GM12875 (cell line): ENCODE measurements around the gene DAB1.
A peak's percentile ranks its signal among the peaks of the same experiment; 100 is the strongest.

Experiments
- H3K4me3 ChIP-seq: one replicate; pipeline ENCODE4 v1.5.1; 2011; ENCODE audit warnings: low read depth, low read length, control low read depth
- CTCF ChIP-seq: IDR thresholded peaks from 2 replicates; pipeline ENCODE4 v1.5.1; 2011; ENCODE audit warnings: low read depth, mild to moderate bottlenecking, control low read depth, inconsistent platforms, low read length, moderate library complexity, borderline replicate concordance; ENCODE audit not compliant: insufficient read depth

The DAB1 gene

GRCh38 chr1:57026624-57027354 is 397.1 kb downstream of the DAB1 start:
- TF ChIP-seq CTCF, result no peak
- H3K4me3 ChIP-seq, result no peak overlapping the region

- no peak for TF ChIP-seq CTCF
- no peak overlapping the region for H3K4me3 ChIP-seq
Observed at GRCh38 chr1:57024855-57025254, 399.0 kb downstream of the DAB1 start.

- TF ChIP-seq CTCF, result no peak
- H3K4me3 ChIP-seq, result no peak overlapping the region
Observed at GRCh38 chr1:57024428-57024827, 399.4 kb downstream of the DAB1 start.

GRCh38 chr1:57020216-57020615 is 403.6 kb downstream of the DAB1 start:
- H3K4me3 ChIP-seq, result no peak overlapping the region
- TF ChIP-seq CTCF, result no peak

GRCh38 chr1:57019236-57019839 is 404.5 kb downstream of the DAB1 start:
- H3K4me3 ChIP-seq, result no peak overlapping the region
- no peak for TF ChIP-seq CTCF

GRCh38 chr1:57018119-57018518 is 405.7 kb downstream of the DAB1 start:
- no peak for TF ChIP-seq CTCF
- no peak overlapping the region for H3K4me3 ChIP-seq

- H3K4me3 ChIP-seq, result no peak overlapping the region
- peak; percentile 33; the same call in 1 of the 2 replicates for TF ChIP-seq CTCF
Observed at GRCh38 chr1:57017717-57018116, 406.1 kb downstream of the DAB1 start.
